HepG2 (cell line): ENCODE results near the gene SHMT1. TPM values are rescaled to one million over a fixed set of nuclear protein-coding genes. Genes with fewer than 3 reads are reported as not detected.

ENCODE experiments used
- GTF2F1 ChIP-seq: fragments of 150-350 bp; IDR thresholded peaks from 2 replicates; pipeline ENCODE4 v1.6.1; 2014; ENCODE audit warnings: low read length
- MED1 ChIP-seq: sonication (generic); formaldehyde crosslinking; IDR thresholded peaks from 2 replicates; pipeline ENCODE4 v1.4.0; 2020; ENCODE audit warnings: missing genetic modification reagents
- SKIL ChIP-seq: sonication (generic); formaldehyde crosslinking; IDR thresholded peaks from 2 replicates; pipeline ENCODE4 v1.8.0; 2022; ENCODE audit warnings: missing genetic modification reagents, mild to moderate bottlenecking, moderate library complexity, borderline replicate concordance
- SMC3 ChIP-seq: IDR thresholded peaks from 2 replicates; pipeline ENCODE4 v1.6.1; 2011; ENCODE audit warnings: low read length, improper control_type of control experiment
- THRA ChIP-seq: sonication (generic); formaldehyde crosslinking; IDR thresholded peaks from 2 replicates; pipeline ENCODE4 v1.4.0; 2020; ENCODE audit warnings: missing genetic modification reagents, borderline replicate concordance
- ZBTB39 ChIP-seq: sonication (generic); formaldehyde crosslinking; IDR thresholded peaks from 2 replicates; pipeline ENCODE4 v1.5.0; 2020; ENCODE audit warnings: missing genetic modification reagents
- ZKSCAN5 ChIP-seq: sonication (generic); formaldehyde crosslinking; IDR thresholded peaks from 2 replicates; pipeline ENCODE4 v1.5.1; 2020; ENCODE audit warnings: mild to moderate bottlenecking, missing genetic modification reagents
- ZNF274 ChIP-seq: sonication (generic); formaldehyde crosslinking; IDR thresholded peaks from 2 replicates; pipeline ENCODE4 v1.5.1; 2020; ENCODE audit warnings: mild to moderate bottlenecking, missing genetic modification reagents
- ZNF598 ChIP-seq: sonication (generic); formaldehyde crosslinking; IDR thresholded peaks from 2 replicates; pipeline ENCODE4 v1.5.1; 2020; ENCODE audit warnings: mild to moderate bottlenecking, missing genetic modification reagents, borderline replicate concordance
- ZNF883 ChIP-seq: sonication (generic); formaldehyde crosslinking; IDR thresholded peaks from 2 replicates; pipeline ENCODE4 v1.5.1; 2020; ENCODE audit warnings: mild to moderate bottlenecking, missing genetic modification reagents; ENCODE audit errors: not compliant biosample characterization
- ZSCAN22 ChIP-seq: sonication (generic); formaldehyde crosslinking; IDR thresholded peaks from 2 replicates; pipeline ENCODE4 v1.4.0; 2020; ENCODE audit warnings: mild to moderate bottlenecking, missing genetic modification reagents
- polyA plus RNA-seq, 8 experiments: library from polyadenylated mRNA; depleted of rRNA in 3 of 8; stranded (reverse) in 7 of 8; unstranded in 1 of 8; fragments of >200 nt; fragmentation: Illumina TruSeq in 4 of 8; extraction: Trizol in 4 of 8; gene quantifications; 2 replicates each; pipeline versions ENCODE4 v1.2.1 to v1.2.3, GENCODE V29; 2011 to 2016; ENCODE audit warnings: low read depth in 4 of 8, missing spikeins in 1 of 8, mixed read lengths in 1 of 8; ENCODE audit not compliant: insufficient read depth in 1 of 8
- total RNA-seq, 5 experiments: library from RNA; depleted of rRNA; stranded (reverse); fragments of >200 nt; fragmentation: Illumina TruSeq; extraction: Trizol; gene quantifications; 2 replicates each; pipeline ENCODE4 v1.2.3, GENCODE V29; 2016; ENCODE audit warnings: low read depth in 1 of 5

The SHMT1 gene
- total and polyA plus RNA-seq, 2 of the 13 experiments (the other 11 are each of a cell fraction or from before 2014, with no cell fraction given), result 21.3 to 48.8 TPM

GRCh38 chr17:18319604-18320256 is 43.6 kb downstream of the SHMT1 start (continued):
- TF ChIP-seq SKIL (CRISPR knock-in tag), result no peak
- TF ChIP-seq ZNF274 (CRISPR knock-in tag), result 0 out of 2 replicates have a peak, but pooled peaks have one; percentile 50
- no peak for TF ChIP-seq GTF2F1
- no peak for TF ChIP-seq THRA
- peak; percentile 51; the same call in 1 of the 2 replicates for TF ChIP-seq SMC3
- peak; percentile 42 for TF ChIP-seq ZNF883 (CRISPR knock-in tag)
- TF ChIP-seq ZBTB39 (CRISPR knock-in tag), result no peak
- TF ChIP-seq ZSCAN22 (CRISPR knock-in tag), result no peak
- TF ChIP-seq ZKSCAN5 (CRISPR knock-in tag), result no peak
- TF ChIP-seq ZNF598, result no peak
- TF ChIP-seq MED1 (CRISPR knock-in tag), result no peak
